ENCODE data around the gene HOXA13. TPM values are rescaled to one million over a fixed set of nuclear protein-coding genes. Genes with fewer than 3 reads are reported as not detected.

Gene HOXA13
- total RNA-seq, 4 donors from 2014 or later = not detected

GRCh38 chr7:27223941-27224575 is 24.2 kb upstream of the HOXA13 start:
- Histone ChIP-seq H3K4me3 (no peak overlapping the region), H3K9me3 (no peaks in the 10 kb centered on the region), H3K27me3 (peaks cover 0 to 48% of the 10 kb centered on the region in 2 donors), H3K4me1 (peaks cover 0 to 4% (median 0%) of the 10 kb centered on the region in 4 donors), H3K36me3 (no peaks in the 10 kb centered on the region), H3K27ac (no peak overlapping the region)
- no peak for TF ChIP-seq CTCF (IDR thresholded peaks at IDR 0.05)
- TF ChIP-seq POLR2A (IDR thresholded peaks at IDR 0.05) = no peak
- DNase-seq = no peak

GRCh38 chr7:27221201-27221797 is 21.4 kb upstream of the HOXA13 start:
- peaks cover 0 to 48% of the 10 kb centered on the region in 2 donors for H3K27me3 ChIP-seq
- no peak for DNase-seq
- H3K36me3 ChIP-seq = no peaks in the 10 kb centered on the region
- H3K4me1 ChIP-seq = peaks cover 0 to 4% (median 0%) of the 10 kb centered on the region in 4 donors
- no peak overlapping the region for H3K27ac ChIP-seq
- H3K4me3 ChIP-seq = no peak overlapping the region
- no peak for TF ChIP-seq POLR2A (IDR thresholded peaks at IDR 0.05)
- TF ChIP-seq CTCF (IDR thresholded peaks at IDR 0.05) = no peak
- no peaks in the 10 kb centered on the region for H3K9me3 ChIP-seq

GRCh38 chr7:27220440-27220955 is 20.6 kb upstream of the HOXA13 start:
- H3K9me3 ChIP-seq = no peaks in the 10 kb centered on the region
- H3K36me3 ChIP-seq = no peaks in the 10 kb centered on the region
- no peak overlapping the region for H3K27ac ChIP-seq
- peaks cover 0 to 42% of the 10 kb centered on the region in 2 donors for H3K27me3 ChIP-seq
- DNase-seq = peak in 1 of 3 donors; percentile 48
- no peak for TF ChIP-seq CTCF (IDR thresholded peaks at IDR 0.05)
- TF ChIP-seq POLR2A (IDR thresholded peaks at IDR 0.05) = no peak
- peaks cover 0 to 4% (median 0%) of the 10 kb centered on the region in 4 donors for H3K4me1 ChIP-seq
- H3K4me3 ChIP-seq = no peak overlapping the region

GRCh38 chr7:27219821-27220220 is 19.9 kb upstream of the HOXA13 start:
- no peaks in the 10 kb centered on the region for H3K9me3 ChIP-seq
- peaks cover 0 to 35% of the 10 kb centered on the region in 2 donors for H3K27me3 ChIP-seq
- H3K4me3 ChIP-seq = no peak overlapping the region
- no peak overlapping the region for H3K27ac ChIP-seq
- TF ChIP-seq CTCF (IDR thresholded peaks at IDR 0.05) (no peak), POLR2A (IDR thresholded peaks at IDR 0.05) (no peak)
- H3K36me3 ChIP-seq = no peaks in the 10 kb centered on the region
- peak in 1 of 3 donors; percentile 28 for DNase-seq
- H3K4me1 ChIP-seq = peaks cover 0 to 4% (median 0%) of the 10 kb centered on the region in 4 donors

- DNase-seq = no peak
- TF ChIP-seq CTCF (IDR thresholded peaks at IDR 0.05) (no peak), POLR2A (IDR thresholded peaks at IDR 0.05) (no peak)
- peaks cover 0 to 12% (median 0%) of the 10 kb centered on the region in 4 donors for H3K4me1 ChIP-seq
- peaks cover 0 to 44% of the 10 kb centered on the region in 2 donors for H3K27me3 ChIP-seq
- H3K9me3 ChIP-seq = no peaks in the 10 kb centered on the region
- no peak overlapping the region for H3K4me3 ChIP-seq
- H3K36me3 ChIP-seq = no peaks in the 10 kb centered on the region
- H3K27ac ChIP-seq = no peak overlapping the region
Observed at GRCh38 chr7:27217951-27218350, 18.1 kb upstream of the HOXA13 start.

Measured in Peyer's patch (tissue), 4 donors.